GM23338 (cell line): ENCODE measurements around the gene NCLN. TPM values are rescaled to one million over a fixed set of nuclear protein-coding genes. Genes with fewer than 3 reads are reported as not detected.

ENCODE experiments used
- ATAC-seq: fragments of 200-7000 bp; cut with Tn5 transposase; 3 replicates; pipeline ENCODE4 v1.9.1; 2020
- DNase-seq: peaks from one replicate; pipeline ENCODE4 v3.0.0-alpha.2; 2015; ENCODE audit warnings: low spot score
- H2AFZ ChIP-seq: fragments of 200-600 bp; sonication (generic); 2 replicates; pipeline ENCODE4 v1.8.0; 2016; ENCODE audit warnings: antibody characterized with exemption, mild to moderate bottlenecking, moderate library complexity
- H3F3A ChIP-seq: fragments of 200-600 bp; sonication (generic); replicated peaks from 2 replicates; pipeline ENCODE4 v1.8.0; 2017; ENCODE audit warnings: antibody characterized with exemption, mixed run types, low read depth
- H3K27ac ChIP-seq: fragments of 200-600 bp; sonication (generic); 2 replicates; pipeline ENCODE4 v1.6.1; 2016; ENCODE audit warnings: low read depth
- H3K27me3 ChIP-seq: fragments of 200-600 bp; sonication (generic); 2 replicates; pipeline ENCODE4 v1.8.0; 2016; ENCODE audit warnings: mild to moderate bottlenecking, mixed run types, moderate library complexity; ENCODE audit not compliant: insufficient read depth
- H3K36me3 ChIP-seq: fragments of 200-600 bp; sonication (generic); 2 replicates; pipeline ENCODE4 v1.8.0; 2016; ENCODE audit warnings: mild to moderate bottlenecking; ENCODE audit not compliant: insufficient read depth
- H3K4me1 ChIP-seq: fragments of 200-600 bp; sonication (generic); 2 replicates; pipeline ENCODE4 v1.8.0; 2016; ENCODE audit warnings: mild to moderate bottlenecking, moderate library complexity; ENCODE audit not compliant: insufficient read depth
- H3K4me2 ChIP-seq: fragments of 200-600 bp; sonication (generic); 2 replicates; pipeline ENCODE4 v1.7.1; 2017; ENCODE audit warnings: mixed run types
- H3K4me3 ChIP-seq: fragments of 200-600 bp; sonication (generic); 2 replicates; pipeline ENCODE4 v1.6.1; 2016; ENCODE audit warnings: mixed run types
- H3K79me2 ChIP-seq: fragments of 200-600 bp; sonication (generic); replicated peaks from 2 replicates; pipeline ENCODE4 v1.8.0; 2017; ENCODE audit warnings: mild to moderate bottlenecking; ENCODE audit not compliant: insufficient read depth
- H3K9me2 ChIP-seq: fragments of 200-600 bp; sonication (generic); 2 replicates; pipeline ENCODE4 v1.8.0; 2017; ENCODE audit not compliant: insufficient read depth
- H4K20me1 ChIP-seq: fragments of 200-600 bp; sonication (generic); replicated peaks from 2 replicates; pipeline ENCODE4 v1.8.0; 2017; ENCODE audit warnings: mild to moderate bottlenecking; ENCODE audit not compliant: insufficient read depth
- H3K27ac Mint-ChIP-seq: 2 replicates; pipeline ENCODE4 v1.8.0; 2020; ENCODE audit warnings: inconsistent platforms, mild to moderate bottlenecking, moderate library complexity, mixed read lengths
- H3K27me3 Mint-ChIP-seq: 3 replicates; pipeline ENCODE4 v1.8.0; 2022; ENCODE audit warnings: low read depth, mild to moderate bottlenecking, moderate library complexity, mixed read lengths, inconsistent platforms; ENCODE audit not compliant: insufficient read depth, poor library complexity
- H3K36me3 Mint-ChIP-seq: 3 replicates; pipeline ENCODE4 v1.8.0; 2021; ENCODE audit warnings: low read depth, mild to moderate bottlenecking, inconsistent platforms, moderate library complexity, mixed read lengths
- H3K4me1 Mint-ChIP-seq: 3 replicates; pipeline ENCODE4 v1.8.0; 2020; ENCODE audit warnings: mild to moderate bottlenecking, inconsistent platforms, mixed read lengths
- H3K4me3 Mint-ChIP-seq: 3 replicates; pipeline ENCODE4 v1.8.0; 2021; ENCODE audit warnings: moderate library complexity, mild to moderate bottlenecking, inconsistent platforms, mixed read lengths
- H3K9me3 Mint-ChIP-seq: 3 replicates; pipeline ENCODE4 v1.8.0; 2020; ENCODE audit warnings: moderate library complexity, mild to moderate bottlenecking, inconsistent platforms, mixed read lengths
- CREB1 ChIP-seq: fragments of 250-450 bp; sonication (Bioruptor Pico); IDR thresholded peaks from 2 replicates; pipeline ENCODE4 v1.5.0; 2020; ENCODE audit warnings: low read depth, mild to moderate bottlenecking, moderate library complexity
- EZH2 ChIP-seq: fragments of 200-600 bp; sonication (generic); IDR thresholded peaks from one replicate; pipeline ENCODE4 v1.8.0; 2017; ENCODE audit warnings: antibody characterized with exemption, mild to moderate bottlenecking, low read depth; ENCODE audit not compliant: unreplicated experiment
- EZH2phosphoT487 ChIP-seq: fragments of 200-600 bp; sonication (generic); IDR thresholded peaks from one replicate; pipeline ENCODE4 v1.8.1; 2018; ENCODE audit warnings: antibody characterized with exemption; ENCODE audit not compliant: unreplicated experiment
- JUNB ChIP-seq: IDR thresholded peaks from one replicate; pipeline ENCODE4 v1.6.1; 2016; ENCODE audit warnings: antibody characterized with exemption; ENCODE audit not compliant: unreplicated experiment
- NANOG ChIP-seq: IDR thresholded peaks from 2 replicates; pipeline ENCODE4 v1.6.1; 2016; ENCODE audit warnings: antibody characterized with exemption, borderline replicate concordance
- POLR2AphosphoS5 ChIP-seq: IDR thresholded peaks from 2 replicates; pipeline ENCODE4 v1.6.1; 2016; ENCODE audit warnings: antibody characterized with exemption, low read depth
- STAT1 ChIP-seq: IDR thresholded peaks from one replicate; pipeline ENCODE4 v1.6.1; 2016; ENCODE audit warnings: antibody characterized with exemption; ENCODE audit not compliant: unreplicated experiment
- ZNF114 ChIP-seq: fragments of 250-450 bp; sonication (Bioruptor Pico); IDR thresholded peaks from 2 replicates; pipeline ENCODE4 v1.5.0; 2020; ENCODE audit warnings: mild to moderate bottlenecking, moderate library complexity
- ZNF331 ChIP-seq: fragments of 250-450 bp; sonication (Bioruptor Pico); IDR thresholded peaks from 2 replicates; pipeline ENCODE4 v1.5.0; 2020; ENCODE audit warnings: low read depth, mild to moderate bottlenecking, moderate library complexity
- polyA plus RNA-seq: library from polyadenylated mRNA; unstranded; fragments of >200 nt; fragmentation: Nextera tagmentation; extraction: Ambion mirVana; gene quantifications from 2 replicates; pipeline ENCODE4 v1.2.1, GENCODE V29; 2016
- total RNA-seq: library from RNA; depleted of rRNA; stranded (reverse); fragments of >200 nt; shearing (Covaris generic); gene quantifications from 2 replicates; pipeline ENCODE4 v1.2.3, GENCODE V29; 2014
- TF ChIP-seq, protein P1 (sequence below): fragments of 250-450 bp; sonication (Bioruptor Pico); IDR thresholded peaks from 2 replicates; pipeline ENCODE4 v1.5.0; 2020; ENCODE audit warnings: mild to moderate bottlenecking, moderate library complexity
- TF ChIP-seq, protein P2 (sequence below): IDR thresholded peaks from 2 replicates; pipeline ENCODE4 v1.6.1; 2016; ENCODE audit warnings: antibody characterized with exemption
- TF ChIP-seq, protein P3 (sequence below): IDR thresholded peaks from one replicate; pipeline ENCODE4 v1.6.1; 2018; ENCODE audit warnings: antibody characterized with exemption; ENCODE audit not compliant: unreplicated experiment
- TF ChIP-seq, protein P4 (sequence below), 2 experiments: fragments of 200-600 bp in 1 of 2; sonication (generic) in 1 of 2; conservative IDR thresholded peaks; 2 replicates each; pipeline versions ENCODE4 v1.5.1 to v1.6.1; 2016 to 2017; ENCODE audit warnings: antibody characterized with exemption in 2 of 2, low read depth in 2 of 2, mild to moderate bottlenecking in 2 of 2, moderate library complexity in 1 of 2

NCLN gene
- total and polyA plus RNA-seq, 2 experiments from 2014 or later: 85.6 to 125 TPM

DNA sequence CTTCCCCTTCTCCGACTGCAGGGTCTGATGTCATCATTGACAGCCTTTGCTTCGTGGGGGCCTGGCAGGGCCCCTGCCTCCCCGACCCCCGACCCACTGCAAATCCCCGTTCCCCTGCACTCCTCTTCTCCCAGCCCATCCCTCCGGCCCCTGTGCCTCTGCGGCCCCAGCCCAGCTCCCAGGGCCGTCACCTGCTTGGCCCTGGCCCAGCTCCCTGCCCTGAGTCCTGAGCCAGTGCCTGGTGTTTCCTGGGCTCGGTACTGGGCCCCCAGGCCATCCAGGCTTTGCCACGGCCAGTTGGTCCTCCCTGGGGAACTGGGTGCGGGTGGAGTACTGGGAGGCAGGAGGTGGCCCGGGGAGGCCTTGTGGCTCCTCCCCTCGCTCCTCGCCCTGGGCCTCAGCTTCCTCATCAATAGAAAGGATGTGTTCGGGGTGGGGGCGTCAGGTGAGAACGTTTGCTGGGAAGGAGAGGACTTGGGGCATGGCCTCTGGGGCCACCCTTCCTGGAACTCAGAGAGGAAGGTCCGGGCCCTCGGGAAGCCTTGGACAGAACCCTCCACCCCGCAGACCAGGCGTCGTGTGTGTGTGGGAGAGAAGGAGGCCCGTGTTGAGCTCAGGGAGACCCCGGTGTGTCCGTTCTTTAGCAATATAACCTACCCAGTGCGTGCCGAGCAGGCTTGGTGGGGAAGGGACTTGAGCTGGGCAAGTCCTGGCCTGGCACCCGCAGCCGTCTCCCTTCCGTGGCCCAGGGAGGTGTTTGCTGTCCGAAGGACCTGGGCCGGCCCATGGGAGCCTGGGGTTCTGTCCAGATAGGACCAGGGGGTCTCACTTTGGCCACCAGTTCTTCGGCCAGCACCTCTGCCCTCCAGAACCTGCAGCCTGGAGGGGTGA lies 22.8 kb downstream of the NCLN start:
- Mint-ChIP-seq H3K27ac (no peak overlapping the region; the same call in 1 of the 2 replicates), H3K36me3 (peaks cover 22% of the 10 kb centered on the region), H3K9me3 (no peaks in the 10 kb centered on the region), H3K4me3 (no peak overlapping the region), H3K27me3 (peaks cover 10% of the 10 kb centered on the region), H3K4me1 (peaks cover 8% of the 10 kb centered on the region)
- Histone ChIP-seq H4K20me1 (peaks cover 6% of the 10 kb centered on the region; the same call in 1 of the 2 replicates), H3K79me2 (no peaks in the 10 kb centered on the region), H3K27me3 (no peaks in the 10 kb centered on the region), H3K27ac (no peak overlapping the region), H2AFZ (no peak overlapping the region), H3K4me1 (peaks cover 4% of the 10 kb centered on the region; the same call in 1 of the 2 replicates), H3F3A (no peaks in the 10 kb centered on the region), H3K9me2 (no peaks in the 10 kb centered on the region), H3K4me2 (no peak overlapping the region), H3K36me3 (peaks cover 12% of the 10 kb centered on the region), H3K4me3 (no peak overlapping the region)
- DNase-seq: no peak
- no peak for TF ChIP-seq POLR2AphosphoS5
- no peak for TF ChIP-seq ZNF331
- no peak for TF ChIP-seq CREB1 (CRISPR knock-in tag)
- no peak for TF ChIP-seq JUNB
- no peak for TF ChIP-seq STAT1
- TF ChIP-seq, protein P1, sequence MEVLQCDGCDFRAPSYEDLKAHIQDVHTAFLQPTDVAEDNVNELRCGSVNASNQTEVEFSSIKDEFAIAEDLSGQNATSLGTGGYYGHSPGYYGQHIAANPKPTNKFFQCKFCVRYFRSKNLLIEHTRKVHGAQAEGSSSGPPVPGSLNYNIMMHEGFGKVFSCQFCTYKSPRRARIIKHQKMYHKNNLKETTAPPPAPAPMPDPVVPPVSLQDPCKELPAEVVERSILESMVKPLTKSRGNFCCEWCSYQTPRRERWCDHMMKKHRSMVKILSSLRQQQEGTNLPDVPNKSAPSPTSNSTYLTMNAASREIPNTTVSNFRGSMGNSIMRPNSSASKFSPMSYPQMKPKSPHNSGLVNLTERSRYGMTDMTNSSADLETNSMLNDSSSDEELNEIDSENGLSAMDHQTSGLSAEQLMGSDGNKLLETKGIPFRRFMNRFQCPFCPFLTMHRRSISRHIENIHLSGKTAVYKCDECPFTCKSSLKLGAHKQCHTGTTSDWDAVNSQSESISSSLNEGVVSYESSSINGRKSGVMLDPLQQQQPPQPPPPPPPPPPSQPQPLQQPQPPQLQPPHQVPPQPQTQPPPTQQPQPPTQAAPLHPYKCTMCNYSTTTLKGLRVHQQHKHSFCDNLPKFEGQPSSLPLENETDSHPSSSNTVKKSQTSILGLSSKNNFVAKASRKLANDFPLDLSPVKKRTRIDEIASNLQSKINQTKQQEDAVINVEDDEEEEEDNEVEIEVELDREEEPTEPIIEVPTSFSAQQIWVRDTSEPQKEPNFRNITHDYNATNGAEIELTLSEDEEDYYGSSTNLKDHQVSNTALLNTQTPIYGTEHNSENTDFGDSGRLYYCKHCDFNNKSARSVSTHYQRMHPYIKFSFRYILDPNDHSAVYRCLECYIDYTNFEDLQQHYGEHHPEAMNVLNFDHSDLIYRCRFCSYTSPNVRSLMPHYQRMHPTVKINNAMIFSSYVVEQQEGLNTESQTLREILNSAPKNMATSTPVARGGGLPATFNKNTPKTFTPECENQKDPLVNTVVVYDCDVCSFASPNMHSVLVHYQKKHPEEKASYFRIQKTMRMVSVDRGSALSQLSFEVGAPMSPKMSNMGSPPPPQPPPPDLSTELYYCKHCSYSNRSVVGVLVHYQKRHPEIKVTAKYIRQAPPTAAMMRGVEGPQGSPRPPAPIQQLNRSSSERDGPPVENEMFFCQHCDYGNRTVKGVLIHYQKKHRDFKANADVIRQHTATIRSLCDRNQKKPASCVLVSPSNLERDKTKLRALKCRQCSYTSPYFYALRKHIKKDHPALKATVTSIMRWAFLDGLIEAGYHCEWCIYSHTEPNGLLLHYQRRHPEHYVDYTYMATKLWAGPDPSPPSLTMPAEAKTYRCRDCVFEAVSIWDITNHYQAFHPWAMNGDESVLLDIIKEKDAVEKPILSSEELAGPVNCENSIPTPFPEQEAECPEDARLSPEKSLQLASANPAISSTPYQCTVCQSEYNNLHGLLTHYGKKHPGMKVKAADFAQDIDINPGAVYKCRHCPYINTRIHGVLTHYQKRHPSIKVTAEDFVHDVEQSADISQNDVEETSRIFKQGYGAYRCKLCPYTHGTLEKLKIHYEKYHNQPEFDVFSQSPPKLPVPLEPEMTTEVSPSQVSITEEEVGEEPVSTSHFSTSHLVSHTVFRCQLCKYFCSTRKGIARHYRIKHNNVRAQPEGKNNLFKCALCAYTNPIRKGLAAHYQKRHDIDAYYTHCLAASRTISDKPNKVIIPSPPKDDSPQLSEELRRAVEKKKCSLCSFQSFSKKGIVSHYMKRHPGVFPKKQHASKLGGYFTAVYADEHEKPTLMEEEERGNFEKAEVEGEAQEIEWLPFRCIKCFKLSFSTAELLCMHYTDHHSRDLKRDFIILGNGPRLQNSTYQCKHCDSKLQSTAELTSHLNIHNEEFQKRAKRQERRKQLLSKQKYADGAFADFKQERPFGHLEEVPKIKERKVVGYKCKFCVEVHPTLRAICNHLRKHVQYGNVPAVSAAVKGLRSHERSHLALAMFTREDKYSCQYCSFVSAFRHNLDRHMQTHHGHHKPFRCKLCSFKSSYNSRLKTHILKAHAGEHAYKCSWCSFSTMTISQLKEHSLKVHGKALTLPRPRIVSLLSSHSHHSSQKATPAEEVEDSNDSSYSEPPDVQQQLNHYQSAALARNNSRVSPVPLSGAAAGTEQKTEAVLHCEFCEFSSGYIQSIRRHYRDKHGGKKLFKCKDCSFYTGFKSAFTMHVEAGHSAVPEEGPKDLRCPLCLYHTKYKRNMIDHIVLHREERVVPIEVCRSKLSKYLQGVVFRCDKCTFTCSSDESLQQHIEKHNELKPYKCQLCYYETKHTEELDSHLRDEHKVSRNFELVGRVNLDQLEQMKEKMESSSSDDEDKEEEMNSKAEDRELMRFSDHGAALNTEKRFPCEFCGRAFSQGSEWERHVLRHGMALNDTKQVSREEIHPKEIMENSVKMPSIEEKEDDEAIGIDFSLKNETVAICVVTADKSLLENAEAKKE (CRISPR knock-in tag): no peak
- TF ChIP-seq ZNF114 (CRISPR knock-in tag): no peak
- TF ChIP-seq, protein P2, sequence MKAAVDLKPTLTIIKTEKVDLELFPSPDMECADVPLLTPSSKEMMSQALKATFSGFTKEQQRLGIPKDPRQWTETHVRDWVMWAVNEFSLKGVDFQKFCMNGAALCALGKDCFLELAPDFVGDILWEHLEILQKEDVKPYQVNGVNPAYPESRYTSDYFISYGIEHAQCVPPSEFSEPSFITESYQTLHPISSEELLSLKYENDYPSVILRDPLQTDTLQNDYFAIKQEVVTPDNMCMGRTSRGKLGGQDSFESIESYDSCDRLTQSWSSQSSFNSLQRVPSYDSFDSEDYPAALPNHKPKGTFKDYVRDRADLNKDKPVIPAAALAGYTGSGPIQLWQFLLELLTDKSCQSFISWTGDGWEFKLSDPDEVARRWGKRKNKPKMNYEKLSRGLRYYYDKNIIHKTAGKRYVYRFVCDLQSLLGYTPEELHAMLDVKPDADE: no peak
- no peak for TF ChIP-seq EZH2
- no peak for TF ChIP-seq NANOG
- TF ChIP-seq, protein P3, sequence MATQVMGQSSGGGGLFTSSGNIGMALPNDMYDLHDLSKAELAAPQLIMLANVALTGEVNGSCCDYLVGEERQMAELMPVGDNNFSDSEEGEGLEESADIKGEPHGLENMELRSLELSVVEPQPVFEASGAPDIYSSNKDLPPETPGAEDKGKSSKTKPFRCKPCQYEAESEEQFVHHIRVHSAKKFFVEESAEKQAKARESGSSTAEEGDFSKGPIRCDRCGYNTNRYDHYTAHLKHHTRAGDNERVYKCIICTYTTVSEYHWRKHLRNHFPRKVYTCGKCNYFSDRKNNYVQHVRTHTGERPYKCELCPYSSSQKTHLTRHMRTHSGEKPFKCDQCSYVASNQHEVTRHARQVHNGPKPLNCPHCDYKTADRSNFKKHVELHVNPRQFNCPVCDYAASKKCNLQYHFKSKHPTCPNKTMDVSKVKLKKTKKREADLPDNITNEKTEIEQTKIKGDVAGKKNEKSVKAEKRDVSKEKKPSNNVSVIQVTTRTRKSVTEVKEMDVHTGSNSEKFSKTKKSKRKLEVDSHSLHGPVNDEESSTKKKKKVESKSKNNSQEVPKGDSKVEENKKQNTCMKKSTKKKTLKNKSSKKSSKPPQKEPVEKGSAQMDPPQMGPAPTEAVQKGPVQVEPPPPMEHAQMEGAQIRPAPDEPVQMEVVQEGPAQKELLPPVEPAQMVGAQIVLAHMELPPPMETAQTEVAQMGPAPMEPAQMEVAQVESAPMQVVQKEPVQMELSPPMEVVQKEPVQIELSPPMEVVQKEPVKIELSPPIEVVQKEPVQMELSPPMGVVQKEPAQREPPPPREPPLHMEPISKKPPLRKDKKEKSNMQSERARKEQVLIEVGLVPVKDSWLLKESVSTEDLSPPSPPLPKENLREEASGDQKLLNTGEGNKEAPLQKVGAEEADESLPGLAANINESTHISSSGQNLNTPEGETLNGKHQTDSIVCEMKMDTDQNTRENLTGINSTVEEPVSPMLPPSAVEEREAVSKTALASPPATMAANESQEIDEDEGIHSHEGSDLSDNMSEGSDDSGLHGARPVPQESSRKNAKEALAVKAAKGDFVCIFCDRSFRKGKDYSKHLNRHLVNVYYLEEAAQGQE: no peak
- TF ChIP-seq, protein P4, sequence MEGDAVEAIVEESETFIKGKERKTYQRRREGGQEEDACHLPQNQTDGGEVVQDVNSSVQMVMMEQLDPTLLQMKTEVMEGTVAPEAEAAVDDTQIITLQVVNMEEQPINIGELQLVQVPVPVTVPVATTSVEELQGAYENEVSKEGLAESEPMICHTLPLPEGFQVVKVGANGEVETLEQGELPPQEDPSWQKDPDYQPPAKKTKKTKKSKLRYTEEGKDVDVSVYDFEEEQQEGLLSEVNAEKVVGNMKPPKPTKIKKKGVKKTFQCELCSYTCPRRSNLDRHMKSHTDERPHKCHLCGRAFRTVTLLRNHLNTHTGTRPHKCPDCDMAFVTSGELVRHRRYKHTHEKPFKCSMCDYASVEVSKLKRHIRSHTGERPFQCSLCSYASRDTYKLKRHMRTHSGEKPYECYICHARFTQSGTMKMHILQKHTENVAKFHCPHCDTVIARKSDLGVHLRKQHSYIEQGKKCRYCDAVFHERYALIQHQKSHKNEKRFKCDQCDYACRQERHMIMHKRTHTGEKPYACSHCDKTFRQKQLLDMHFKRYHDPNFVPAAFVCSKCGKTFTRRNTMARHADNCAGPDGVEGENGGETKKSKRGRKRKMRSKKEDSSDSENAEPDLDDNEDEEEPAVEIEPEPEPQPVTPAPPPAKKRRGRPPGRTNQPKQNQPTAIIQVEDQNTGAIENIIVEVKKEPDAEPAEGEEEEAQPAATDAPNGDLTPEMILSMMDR (conservative IDR thresholded peaks at IDR 0.05; ENCODE audit: low read depth in 2 of 2): no peak
- no peak for TF ChIP-seq EZH2phosphoT487
- ATAC-seq: no peak
